Measurements from ENCODE around the gene NDUFA11.

GRCh38 chr19:5877882-5878281 is 25.7 kb downstream of the NDUFA11 start:
- TF ChIP-seq EZH2phosphoT487 (IDR thresholded peaks at IDR 0.05; ENCODE audit: low read depth) (no peak), CTCF (IDR thresholded peaks at IDR 0.05; ENCODE audit: low read depth, low read length) (no peak)

Data from OCI-LY3 (cell line).